HL-60 (cell line): ENCODE data around the gene RBM28.

Experiments
- TF ChIP-seq, protein P1 (sequence below): IDR thresholded peaks from 2 replicates; pipeline ENCODE4 v1.6.1; 2012; ENCODE audit warnings: low read depth; ENCODE audit not compliant: insufficient replicate concordance
- TF ChIP-seq, protein P2 (sequence below): IDR thresholded peaks from one replicate; pipeline ENCODE4 v1.5.1; 2011; ENCODE audit warnings: low read length, control low read depth, inconsistent platforms; ENCODE audit not compliant: insufficient read depth

DNA sequence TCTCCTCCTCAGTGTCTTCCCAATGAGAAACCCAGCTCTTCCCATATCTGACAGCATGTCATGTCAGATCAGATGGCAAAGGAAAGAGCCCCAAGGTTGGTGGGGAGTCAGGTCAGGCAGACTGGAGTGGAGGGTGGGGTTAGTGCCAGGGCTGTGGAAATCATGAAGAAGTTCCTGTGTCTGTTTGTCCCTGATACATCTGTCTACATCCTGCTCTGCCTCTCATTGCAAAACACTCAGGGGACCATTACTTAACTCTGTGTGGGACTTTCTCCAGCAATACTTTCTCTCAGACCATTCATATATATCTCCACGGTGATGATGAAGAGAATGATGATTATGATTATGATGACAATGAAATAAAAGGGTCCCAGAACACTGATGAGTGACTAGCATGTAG, 14.5 kb upstream of the RBM28 start:
- TF ChIP-seq, protein P1, sequence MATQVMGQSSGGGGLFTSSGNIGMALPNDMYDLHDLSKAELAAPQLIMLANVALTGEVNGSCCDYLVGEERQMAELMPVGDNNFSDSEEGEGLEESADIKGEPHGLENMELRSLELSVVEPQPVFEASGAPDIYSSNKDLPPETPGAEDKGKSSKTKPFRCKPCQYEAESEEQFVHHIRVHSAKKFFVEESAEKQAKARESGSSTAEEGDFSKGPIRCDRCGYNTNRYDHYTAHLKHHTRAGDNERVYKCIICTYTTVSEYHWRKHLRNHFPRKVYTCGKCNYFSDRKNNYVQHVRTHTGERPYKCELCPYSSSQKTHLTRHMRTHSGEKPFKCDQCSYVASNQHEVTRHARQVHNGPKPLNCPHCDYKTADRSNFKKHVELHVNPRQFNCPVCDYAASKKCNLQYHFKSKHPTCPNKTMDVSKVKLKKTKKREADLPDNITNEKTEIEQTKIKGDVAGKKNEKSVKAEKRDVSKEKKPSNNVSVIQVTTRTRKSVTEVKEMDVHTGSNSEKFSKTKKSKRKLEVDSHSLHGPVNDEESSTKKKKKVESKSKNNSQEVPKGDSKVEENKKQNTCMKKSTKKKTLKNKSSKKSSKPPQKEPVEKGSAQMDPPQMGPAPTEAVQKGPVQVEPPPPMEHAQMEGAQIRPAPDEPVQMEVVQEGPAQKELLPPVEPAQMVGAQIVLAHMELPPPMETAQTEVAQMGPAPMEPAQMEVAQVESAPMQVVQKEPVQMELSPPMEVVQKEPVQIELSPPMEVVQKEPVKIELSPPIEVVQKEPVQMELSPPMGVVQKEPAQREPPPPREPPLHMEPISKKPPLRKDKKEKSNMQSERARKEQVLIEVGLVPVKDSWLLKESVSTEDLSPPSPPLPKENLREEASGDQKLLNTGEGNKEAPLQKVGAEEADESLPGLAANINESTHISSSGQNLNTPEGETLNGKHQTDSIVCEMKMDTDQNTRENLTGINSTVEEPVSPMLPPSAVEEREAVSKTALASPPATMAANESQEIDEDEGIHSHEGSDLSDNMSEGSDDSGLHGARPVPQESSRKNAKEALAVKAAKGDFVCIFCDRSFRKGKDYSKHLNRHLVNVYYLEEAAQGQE: no peak
- TF ChIP-seq, protein P2, sequence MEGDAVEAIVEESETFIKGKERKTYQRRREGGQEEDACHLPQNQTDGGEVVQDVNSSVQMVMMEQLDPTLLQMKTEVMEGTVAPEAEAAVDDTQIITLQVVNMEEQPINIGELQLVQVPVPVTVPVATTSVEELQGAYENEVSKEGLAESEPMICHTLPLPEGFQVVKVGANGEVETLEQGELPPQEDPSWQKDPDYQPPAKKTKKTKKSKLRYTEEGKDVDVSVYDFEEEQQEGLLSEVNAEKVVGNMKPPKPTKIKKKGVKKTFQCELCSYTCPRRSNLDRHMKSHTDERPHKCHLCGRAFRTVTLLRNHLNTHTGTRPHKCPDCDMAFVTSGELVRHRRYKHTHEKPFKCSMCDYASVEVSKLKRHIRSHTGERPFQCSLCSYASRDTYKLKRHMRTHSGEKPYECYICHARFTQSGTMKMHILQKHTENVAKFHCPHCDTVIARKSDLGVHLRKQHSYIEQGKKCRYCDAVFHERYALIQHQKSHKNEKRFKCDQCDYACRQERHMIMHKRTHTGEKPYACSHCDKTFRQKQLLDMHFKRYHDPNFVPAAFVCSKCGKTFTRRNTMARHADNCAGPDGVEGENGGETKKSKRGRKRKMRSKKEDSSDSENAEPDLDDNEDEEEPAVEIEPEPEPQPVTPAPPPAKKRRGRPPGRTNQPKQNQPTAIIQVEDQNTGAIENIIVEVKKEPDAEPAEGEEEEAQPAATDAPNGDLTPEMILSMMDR: no peak
